Measurements from ENCODE around the gene LIN37.

DNA sequence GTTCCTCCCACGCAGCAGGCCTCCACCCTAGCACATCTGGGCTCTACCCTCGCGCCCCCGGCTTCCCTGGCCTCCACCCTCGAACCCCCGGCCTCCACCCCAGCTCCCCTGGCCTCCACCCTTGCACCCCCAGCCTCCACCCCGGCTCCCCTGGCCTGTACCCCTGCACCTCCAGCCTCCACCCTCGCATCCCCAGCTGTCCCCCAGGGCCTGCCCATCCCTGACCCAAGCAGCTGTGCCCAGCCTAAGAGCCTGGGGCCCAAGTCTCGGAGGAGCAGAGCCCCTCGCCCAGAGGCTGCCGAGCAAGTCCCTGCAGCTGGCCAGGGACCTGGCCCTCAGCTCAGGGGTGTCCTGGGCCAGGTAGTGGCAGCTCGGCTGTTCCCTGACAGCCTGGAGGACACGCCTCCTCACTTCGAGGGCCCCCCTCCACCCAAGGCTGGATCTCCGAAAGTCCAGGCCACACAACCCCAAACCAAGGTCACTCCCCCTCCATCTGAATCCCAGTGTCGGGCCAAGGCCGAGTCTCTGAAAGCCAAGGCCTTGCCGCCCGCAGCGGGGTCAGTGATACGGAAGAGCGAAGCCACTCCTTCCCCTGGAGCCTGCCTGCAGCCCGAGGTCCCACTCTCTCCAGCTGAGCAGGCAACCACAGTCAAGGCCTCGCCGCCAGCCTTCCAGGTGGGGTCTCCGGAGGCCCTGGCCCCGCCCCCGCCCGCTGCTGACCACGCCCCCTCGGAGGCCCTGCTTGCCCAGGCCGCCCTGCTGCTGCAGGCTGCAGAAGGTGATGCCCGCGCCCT, 19.1 kb downstream of the LIN37 start:
- TF ChIP-seq, protein P1, sequence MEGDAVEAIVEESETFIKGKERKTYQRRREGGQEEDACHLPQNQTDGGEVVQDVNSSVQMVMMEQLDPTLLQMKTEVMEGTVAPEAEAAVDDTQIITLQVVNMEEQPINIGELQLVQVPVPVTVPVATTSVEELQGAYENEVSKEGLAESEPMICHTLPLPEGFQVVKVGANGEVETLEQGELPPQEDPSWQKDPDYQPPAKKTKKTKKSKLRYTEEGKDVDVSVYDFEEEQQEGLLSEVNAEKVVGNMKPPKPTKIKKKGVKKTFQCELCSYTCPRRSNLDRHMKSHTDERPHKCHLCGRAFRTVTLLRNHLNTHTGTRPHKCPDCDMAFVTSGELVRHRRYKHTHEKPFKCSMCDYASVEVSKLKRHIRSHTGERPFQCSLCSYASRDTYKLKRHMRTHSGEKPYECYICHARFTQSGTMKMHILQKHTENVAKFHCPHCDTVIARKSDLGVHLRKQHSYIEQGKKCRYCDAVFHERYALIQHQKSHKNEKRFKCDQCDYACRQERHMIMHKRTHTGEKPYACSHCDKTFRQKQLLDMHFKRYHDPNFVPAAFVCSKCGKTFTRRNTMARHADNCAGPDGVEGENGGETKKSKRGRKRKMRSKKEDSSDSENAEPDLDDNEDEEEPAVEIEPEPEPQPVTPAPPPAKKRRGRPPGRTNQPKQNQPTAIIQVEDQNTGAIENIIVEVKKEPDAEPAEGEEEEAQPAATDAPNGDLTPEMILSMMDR (IDR thresholded peaks at IDR 0.05 in 4 of 5, conservative IDR thresholded peaks at IDR 0.05 in 1 of 5) = no peak
- TF ChIP-seq POLR2A (IDR thresholded peaks at IDR 0.05) = no peak
